DND-41 (cell line): ENCODE data around the gene MAST2.

Experiments used
- ATAC-seq: fragments of 200-7000 bp; cut with Tn5 transposase; 3 replicates; pipeline ENCODE4 v1.9.1; 2021; ENCODE audit warnings: low read depth; ENCODE audit not compliant: insufficient read depth
- DNase-seq: peaks from one replicate; pipeline ENCODE4 v3.0.0-alpha.2; 2020
- H2AFZ ChIP-seq: 2 replicates; pipeline ENCODE4 v1.6.0; 2012; ENCODE audit warnings: low read depth, low read length
- H3K27ac ChIP-seq: 2 replicates; pipeline ENCODE4 v1.5.1; 2012; ENCODE audit warnings: low read length, inconsistent platforms
- H3K27me3 ChIP-seq: fragments of 200-600 bp; sonication (generic); 2 replicates; pipeline ENCODE4 v1.6.0; 2012; ENCODE audit warnings: low read length, mild to moderate bottlenecking, inconsistent platforms; ENCODE audit not compliant: insufficient read depth, poor library complexity
- H3K36me3 ChIP-seq: 2 replicates; pipeline ENCODE4 v1.5.1; 2012; ENCODE audit warnings: low read length, inconsistent platforms; ENCODE audit not compliant: insufficient read depth
- H3K4me1 ChIP-seq: 2 replicates; pipeline ENCODE4 v1.5.1; 2012; ENCODE audit warnings: mild to moderate bottlenecking, low read length; ENCODE audit not compliant: insufficient read depth
- H3K4me2 ChIP-seq: 2 replicates; pipeline ENCODE4 v1.6.0; 2012; ENCODE audit warnings: mild to moderate bottlenecking, moderate library complexity, low read length, inconsistent platforms; ENCODE audit not compliant: insufficient read depth
- H3K4me3 ChIP-seq, 2 experiments: fragments of 200-600 bp in 1 of 2; shearing (Covaris generic) in 1 of 2; 2 replicates each; pipeline ENCODE4 v1.5.1; 2012 to 2016; ENCODE audit warnings: inconsistent platforms in 2 of 2, low read length in 2 of 2, mild to moderate bottlenecking in 2 of 2, low read depth in 1 of 2, moderate library complexity in 1 of 2
- H3K79me2 ChIP-seq: 2 replicates; pipeline ENCODE4 v1.6.0; 2012; ENCODE audit warnings: low read length, inconsistent platforms; ENCODE audit not compliant: insufficient read depth
- H3K9ac ChIP-seq: 2 replicates; pipeline ENCODE4 v1.6.0; 2012; ENCODE audit warnings: low read depth, mild to moderate bottlenecking, inconsistent platforms, low read length, moderate library complexity
- H3K9me3 ChIP-seq: 2 replicates; pipeline ENCODE4 v1.5.1; 2012; ENCODE audit warnings: low read length, moderate library complexity, mild to moderate bottlenecking, inconsistent platforms; ENCODE audit not compliant: insufficient read depth, severe bottlenecking
- H4K20me1 ChIP-seq: 2 replicates; pipeline ENCODE4 v1.6.0; 2012; ENCODE audit warnings: low read length; ENCODE audit not compliant: insufficient read depth
- CTCF ChIP-seq: IDR thresholded peaks from 2 replicates; pipeline ENCODE4 v1.5.1; 2012; ENCODE audit warnings: borderline replicate concordance, low read length, moderate library complexity, mild to moderate bottlenecking; ENCODE audit not compliant: poor library complexity, severe bottlenecking; ENCODE audit errors: extremely low read depth
- EZH2 ChIP-seq: IDR thresholded peaks from 3 replicates; pipeline ENCODE4 v1.6.1; 2012; ENCODE audit warnings: borderline replicate concordance, low read depth, mild to moderate bottlenecking, moderate library complexity, low read length, inconsistent platforms; ENCODE audit not compliant: severe bottlenecking

The MAST2 gene

GRCh38 chr1:45892068-45892785 lies 88.8 kb downstream of the MAST2 start:
- no peak for ATAC-seq
- Histone ChIP-seq H3K36me3 (no peaks in the 10 kb centered on the region; the same call in 1 of the 2 replicates), H3K9me3 (no peaks in the 10 kb centered on the region), H3K4me2 (no peak overlapping the region), H3K27me3 (no peaks in the 10 kb centered on the region), H3K4me1 (no peaks in the 10 kb centered on the region), H4K20me1 (no peaks in the 10 kb centered on the region), H3K9ac (no peak overlapping the region), H3K27ac (no peak overlapping the region), H3K4me3 (no peak overlapping the region), H3K79me2 (0 out of 2 replicates have a peak, but pooled peaks cover 5% of the 10 kb centered on the region), H2AFZ (no peak overlapping the region)
- no peak for DNase-seq
- no peak for TF ChIP-seq CTCF
- no peak for TF ChIP-seq EZH2

DNA sequence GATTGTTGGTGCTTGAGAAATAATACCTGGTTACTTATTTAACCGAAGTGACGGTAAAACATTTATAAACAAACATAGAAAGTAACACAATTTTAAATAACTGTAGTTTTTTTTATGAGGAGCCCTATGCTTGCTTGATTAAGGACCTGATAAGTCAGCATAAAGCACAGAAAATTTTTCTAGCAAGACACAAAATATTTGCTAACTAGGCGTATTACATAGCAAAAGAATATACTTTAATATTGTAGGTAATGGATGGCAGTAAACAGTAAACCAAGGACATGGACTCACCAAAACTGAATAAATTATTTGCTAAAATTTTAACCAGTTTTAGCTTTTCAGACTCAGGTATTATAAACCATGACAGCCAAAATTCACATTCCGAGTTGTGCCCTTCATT lies 90.9 kb downstream of the MAST2 start:
- H3K27ac ChIP-seq = no peak overlapping the region
- H3K27me3 ChIP-seq = no peaks in the 10 kb centered on the region
- H2AFZ ChIP-seq = no peak overlapping the region
- no peak for DNase-seq
- H3K4me3 ChIP-seq = no peak overlapping the region
- H3K36me3 ChIP-seq = no peaks in the 10 kb centered on the region; the same call in 1 of the 2 replicates
- no peak overlapping the region for H3K9ac ChIP-seq
- no peaks in the 10 kb centered on the region for H3K9me3 ChIP-seq
- ATAC-seq = no peak
- TF ChIP-seq CTCF (no peak), EZH2 (no peak)
- no peak overlapping the region for H3K4me2 ChIP-seq
- no peaks in the 10 kb centered on the region for H3K4me1 ChIP-seq
- no peaks in the 10 kb centered on the region for H4K20me1 ChIP-seq
- H3K79me2 ChIP-seq = peaks cover 10% of the 10 kb centered on the region; the same call in 1 of the 2 replicates

GRCh38 chr1:45894921-45895320 lies 91.5 kb downstream of the MAST2 start:
- no peaks in the 10 kb centered on the region for H3K4me1 ChIP-seq
- DNase-seq (no peak), ATAC-seq (no peak)
- H3K79me2 ChIP-seq = peaks cover 12% of the 10 kb centered on the region; the same call in 1 of the 2 replicates
- no peak overlapping the region for H3K27ac ChIP-seq
- no peak for TF ChIP-seq EZH2
- no peak for TF ChIP-seq CTCF
- H3K4me2 ChIP-seq = no peak overlapping the region
- H3K9ac ChIP-seq = no peak overlapping the region
- H2AFZ ChIP-seq = no peak overlapping the region
- H3K4me3 ChIP-seq = no peak overlapping the region
- no peaks in the 10 kb centered on the region for H3K27me3 ChIP-seq
- H4K20me1 ChIP-seq = no peaks in the 10 kb centered on the region
- no peaks in the 10 kb centered on the region; the same call in 1 of the 2 replicates for H3K36me3 ChIP-seq
- H3K9me3 ChIP-seq = no peaks in the 10 kb centered on the region
